SK-N-SH treated with all-trans-retinoic acid at 6 μM for 48 hours (cell line): ENCODE results near the gene PARP1.

Experiments used
- ARNTL ChIP-seq: fragments of 450-650 bp; formaldehyde crosslinking; IDR thresholded peaks from 2 replicates; pipeline ENCODE4 v1.5.0; 2020; ENCODE audit warnings: low read depth, mild to moderate bottlenecking, moderate library complexity, borderline replicate concordance
- CREB5 ChIP-seq: fragments of 250-450 bp; sonication (Bioruptor Pico); IDR thresholded peaks from 2 replicates; pipeline ENCODE4 v1.5.1; 2020; ENCODE audit warnings: low read depth, mild to moderate bottlenecking, moderate library complexity
- CSDC2 ChIP-seq: fragments of 250-450 bp; sonication (Bioruptor Pico); IDR thresholded peaks from 2 replicates; pipeline ENCODE4 v1.5.0; 2020; ENCODE audit warnings: mild to moderate bottlenecking, moderate library complexity
- CSRNP3 ChIP-seq: fragments of 250-450 bp; sonication (Bioruptor Pico); IDR thresholded peaks from 2 replicates; pipeline ENCODE4 v1.5.1; 2021; ENCODE audit warnings: mild to moderate bottlenecking, moderate library complexity
- GLIS3 ChIP-seq: fragments of 250-450 bp; sonication (Bioruptor Pico); IDR thresholded peaks from 2 replicates; pipeline ENCODE4 v1.5.0; 2020; ENCODE audit warnings: mild to moderate bottlenecking, moderate library complexity
- PATZ1 ChIP-seq: fragments of 250-450 bp; sonication (Bioruptor Pico); IDR thresholded peaks from 2 replicates; pipeline ENCODE4 v1.8.0; 2020; ENCODE audit warnings: mild to moderate bottlenecking, moderate library complexity, borderline replicate concordance
- RARB ChIP-seq: fragments of 250-450 bp; sonication (Bioruptor Pico); IDR thresholded peaks from 2 replicates; pipeline ENCODE4 v1.8.0; 2021; ENCODE audit warnings: mild to moderate bottlenecking, moderate library complexity
- TOX ChIP-seq: fragments of 250-450 bp; sonication (Bioruptor Pico); IDR thresholded peaks from 2 replicates; pipeline ENCODE4 v1.8.0; 2021; ENCODE audit warnings: mild to moderate bottlenecking, moderate library complexity, borderline replicate concordance
- ZFP3 ChIP-seq: fragments of 250-450 bp; sonication (Bioruptor Pico); IDR thresholded peaks from 2 replicates; pipeline ENCODE4 v1.5.0; 2020; ENCODE audit warnings: mild to moderate bottlenecking, moderate library complexity
- ZNF565 ChIP-seq: fragments of 450-650 bp; formaldehyde crosslinking; conservative IDR thresholded peaks from 2 replicates; pipeline ENCODE4 v1.5.0; 2020; ENCODE audit warnings: low read depth, mild to moderate bottlenecking, moderate library complexity
- ZNF8 ChIP-seq: fragments of 450-650 bp; formaldehyde crosslinking; IDR thresholded peaks from 2 replicates; pipeline ENCODE4 v1.5.0; 2020; ENCODE audit warnings: mild to moderate bottlenecking, moderate library complexity

- TF ChIP-seq TOX = no peak
- no peak for TF ChIP-seq CSDC2 (CRISPR knock-in tag)
- TF ChIP-seq ARNTL (CRISPR knock-in tag) = no peak
- no peak for TF ChIP-seq GLIS3 (CRISPR knock-in tag)
- no peak for TF ChIP-seq ZFP3
- no peak for TF ChIP-seq ZNF565 (CRISPR knock-in tag)
- TF ChIP-seq ZNF8 (CRISPR knock-in tag) = no peak
- TF ChIP-seq RARB (CRISPR knock-in tag) = no peak
- TF ChIP-seq PATZ1 (CRISPR knock-in tag) = no peak
- TF ChIP-seq CREB5 (CRISPR knock-in tag) = no peak
- TF ChIP-seq CSRNP3 (CRISPR knock-in tag) = no peak
These were observed 63.2 kb downstream of the PARP1 start for GRCh38 chr1:226344441-226345259.
